ENCODE data around the gene ATP1A2.

- no peak for TF ChIP-seq POLR2AphosphoS5 (IDR thresholded peaks at IDR 0.05; ENCODE audit: low read depth, low read length)
- TF ChIP-seq POLR2A (IDR thresholded peaks at IDR 0.05; ENCODE audit: low read depth, low read length) = no peak
- TF ChIP-seq TAF1 (IDR thresholded peaks at IDR 0.05; ENCODE audit: borderline replicate concordance, low read depth, low read length) = no peak
Observed at GRCh38 chr1:160118928-160119327, 3.4 kb downstream of the ATP1A2 start.
